K562 (cell line): Measurements from ENCODE around the gene CLDN25. TPM values are rescaled to one million over a fixed set of nuclear protein-coding genes. Genes with fewer than 3 reads are reported as not detected.

Experiments used
- ATAC-seq: fragments of 200-7000 bp; cut with Tn5 transposase; 3 replicates; pipeline ENCODE4 v1.9.1; 2020; ENCODE audit warnings: moderate library complexity
- BruUV-seq: library from RNA; stranded (reverse); fragments of 400-500 nt; replicated peaks from 2 replicates; lab custom pipeline; 2021; lab: Mats Ljungman, UMichigan
- CTCF ChIA-PET: fragments of 300-600 bp; formaldehyde crosslinking; extraction: SDS; loops from one replicate; lab custom pipeline; 2021; ENCODE audit warnings: low intra/inter-chr PET ratio; lab: Yijun Ruan, JAX
- POLR2A ChIA-PET: fragments of 300-600, 350-650 bp; sonication (Branson Sonifier 250); formaldehyde crosslinking; extraction: SDS; loops from one replicate; lab custom pipeline; 2021; ENCODE audit warnings: antibody characterized with exemption, inconsistent platforms; lab: Yijun Ruan, JAX
- DNase-seq, 4 experiments: peaks; one replicate each; pipeline versions ENCODE4 v3.0.0 to v3.0.0-alpha.2; 2011 to 2018; ENCODE audit warnings: low spot score in 3 of 4, mixed read lengths in 3 of 4; ENCODE audit errors: extremely low read depth in 1 of 4
- FAIRE-seq: peaks from 2 replicates; lab custom pipeline; 2011; peaks lifted over from hg19 to GRCh38; lab: Jason Lieb, UNC
- H2AFZ ChIP-seq: 2 replicates; pipeline ENCODE4 v1.6.0; 2011; ENCODE audit warnings: low read depth, low read length, control low read depth, inconsistent platforms
- H3K27ac ChIP-seq: fragments of 200-600 bp; 3 replicates; pipeline ENCODE4 v1.8.0; 2011; ENCODE audit warnings: low read depth, mild to moderate bottlenecking, control low read depth, inconsistent platforms, low read length, moderate library complexity, mixed read lengths; ENCODE audit errors: extremely low read depth
- H3K27me3 ChIP-seq, 2 experiments: fragments of 300-600 bp in 1 of 2; 2 replicates in 1 of 2; 3 replicates in 1 of 2; pipeline versions ENCODE4 v1.6.0 to v1.8.0; 2011; ENCODE audit warnings: inconsistent platforms in 2 of 2, low read length in 2 of 2, mild to moderate bottlenecking in 1 of 2, mixed read lengths in 1 of 2, moderate library complexity in 1 of 2; ENCODE audit not compliant: control insufficient read depth in 2 of 2, insufficient read depth in 2 of 2
- H3K36me3 ChIP-seq: fragments of 300-600 bp; 3 replicates; pipeline ENCODE4 v1.8.0; 2011; ENCODE audit warnings: mild to moderate bottlenecking, low read length, inconsistent platforms; ENCODE audit not compliant: control insufficient read depth, insufficient read depth
- H3K4me1 ChIP-seq, 2 experiments: fragments of 200-600 bp in 1 of 2; replicated peaks in 1 of 2; 2 replicates in 1 of 2; 3 replicates in 1 of 2; pipeline versions ENCODE4 v1.5.1 to v1.8.0; 2011; ENCODE audit warnings: inconsistent platforms in 2 of 2, low read length in 2 of 2, mild to moderate bottlenecking in 1 of 2, mixed read lengths in 1 of 2, moderate library complexity in 1 of 2; ENCODE audit not compliant: control insufficient read depth in 2 of 2, insufficient read depth in 2 of 2
- H3K4me2 ChIP-seq: 2 replicates; pipeline ENCODE4 v1.6.1; 2011; ENCODE audit warnings: low read length, control low read depth, inconsistent platforms, mixed read lengths; ENCODE audit not compliant: insufficient read depth
- H3K4me3 ChIP-seq: fragments of 200-600 bp; sonication (generic), shearing (Covaris generic); 2 replicates; pipeline ENCODE4 v1.5.1; 2016; ENCODE audit warnings: control low read depth, inconsistent platforms
- H3K79me2 ChIP-seq: fragments of 200-600 bp; 3 replicates; pipeline ENCODE4 v1.8.0; 2011; ENCODE audit warnings: low read length, inconsistent platforms; ENCODE audit not compliant: control insufficient read depth, insufficient read depth
- H3K9ac ChIP-seq, 2 experiments: 2 replicates each; pipeline versions ENCODE4 v1.6.0 to v1.6.1; 2011; ENCODE audit warnings: low read depth in 2 of 2, low read length in 2 of 2, control low read depth in 1 of 2, inconsistent platforms in 1 of 2, mild to moderate bottlenecking in 1 of 2, mixed read lengths in 1 of 2; ENCODE audit not compliant: insufficient read depth in 1 of 2
- H3K9me1 ChIP-seq: one replicate; pipeline ENCODE4 v1.6.0; 2011; ENCODE audit warnings: inconsistent platforms, mild to moderate bottlenecking, low read length, moderate library complexity; ENCODE audit not compliant: control insufficient read depth, insufficient read depth
- H3K9me3 ChIP-seq: replicated peaks from 2 replicates; pipeline ENCODE4 v1.5.1; 2011; ENCODE audit warnings: low read depth, low read length, inconsistent platforms; ENCODE audit not compliant: control insufficient read depth, insufficient read depth
- H4K20me1 ChIP-seq: replicated peaks from 2 replicates; pipeline ENCODE4 v1.6.1; 2011; ENCODE audit warnings: low read length, inconsistent platforms, mixed read lengths; ENCODE audit not compliant: control insufficient read depth, insufficient read depth
- BMI1 ChIP-seq: fragments of 150-350 bp; IDR thresholded peaks from 2 replicates; pipeline ENCODE4 v1.6.1; 2014; ENCODE audit warnings: low read length
- GTF2B ChIP-seq: IDR thresholded peaks from 2 replicates; pipeline ENCODE4 v1.6.1; 2011; ENCODE audit not compliant: insufficient read length; ENCODE audit errors: extremely low read depth
- ZFP1 ChIP-seq: fragments of 450-650 bp; formaldehyde crosslinking; IDR thresholded peaks from 2 replicates; pipeline ENCODE4 v1.4.0; 2020; ENCODE audit warnings: mild to moderate bottlenecking, mixed read lengths
- WGBS: fragments of 100-300 bp; shearing (Covaris generic); methylation state at CpG from one replicate; pipeline ENCODE4 v1.1.6; 2016; ENCODE audit warnings: low coverage, mixed read lengths; ENCODE audit not compliant: insufficient coverage; ENCODE audit errors: missing lambda C conversion rate; 5-methylcytosine and 5-hydroxymethylcytosine counted together
- in situ Hi-C: fragments of 300-500 bp; cut with MboI; formaldehyde crosslinking; loops from 4 replicates; pipeline ENCODE4 v1.15.0; 2018; ENCODE audit warnings: inconsistent platforms, mixed read lengths
- intact Hi-C: fragments of 100-400 bp; cut with micrococcal nuclease; formaldehyde crosslinking; loops from 2 replicates; pipeline ENCODE4 v1.14.2; 2022
- polyA plus RNA-seq, 8 experiments: library from polyadenylated mRNA; depleted of rRNA in 4 of 8; stranded (reverse) in 5 of 8; unstranded in 3 of 8; fragments of >200 nt; fragmentation: Nextera tagmentation in 2 of 8; fragmentation: Illumina TruSeq in 1 of 8; extraction: Ambion mirVana in 2 of 8; extraction: Trizol in 1 of 8; gene quantifications; 2 replicates each; pipeline versions ENCODE4 v1.2.1 to v1.2.3, GENCODE V29; 2011 to 2014; ENCODE audit warnings: inconsistent platforms in 1 of 8, missing spikeins in 1 of 8
- total RNA-seq, 7 experiments: library from RNA; depleted of rRNA in 6 of 7; stranded (reverse); fragments of >200 nt in 6 of 7; fragmentation: Illumina TruSeq in 2 of 7; extraction: Trizol in 2 of 7; gene quantifications; 2 replicates each; pipeline versions ENCODE4 v1.2.1 to v1.2.3, GENCODE V29; 2011 to 2021; ENCODE audit warnings: low replicate concordance in 1 of 7
- TF ChIP-seq, protein P1 (sequence below): fragments of 250-450 bp; sonication (Bioruptor Pico); IDR thresholded peaks from 2 replicates; pipeline ENCODE4 v1.4.0; 2020; ENCODE audit warnings: mild to moderate bottlenecking, moderate library complexity

CLDN25 gene
- total and polyA plus RNA-seq, 9 of the 15 experiments (the other 6 are each of a cell fraction or from before 2014, with no cell fraction given): not detected

GRCh38 chr11:113778111-113778910 is 1.3 kb upstream of the CLDN25 start (continued):
- TF ChIP-seq, protein P1, sequence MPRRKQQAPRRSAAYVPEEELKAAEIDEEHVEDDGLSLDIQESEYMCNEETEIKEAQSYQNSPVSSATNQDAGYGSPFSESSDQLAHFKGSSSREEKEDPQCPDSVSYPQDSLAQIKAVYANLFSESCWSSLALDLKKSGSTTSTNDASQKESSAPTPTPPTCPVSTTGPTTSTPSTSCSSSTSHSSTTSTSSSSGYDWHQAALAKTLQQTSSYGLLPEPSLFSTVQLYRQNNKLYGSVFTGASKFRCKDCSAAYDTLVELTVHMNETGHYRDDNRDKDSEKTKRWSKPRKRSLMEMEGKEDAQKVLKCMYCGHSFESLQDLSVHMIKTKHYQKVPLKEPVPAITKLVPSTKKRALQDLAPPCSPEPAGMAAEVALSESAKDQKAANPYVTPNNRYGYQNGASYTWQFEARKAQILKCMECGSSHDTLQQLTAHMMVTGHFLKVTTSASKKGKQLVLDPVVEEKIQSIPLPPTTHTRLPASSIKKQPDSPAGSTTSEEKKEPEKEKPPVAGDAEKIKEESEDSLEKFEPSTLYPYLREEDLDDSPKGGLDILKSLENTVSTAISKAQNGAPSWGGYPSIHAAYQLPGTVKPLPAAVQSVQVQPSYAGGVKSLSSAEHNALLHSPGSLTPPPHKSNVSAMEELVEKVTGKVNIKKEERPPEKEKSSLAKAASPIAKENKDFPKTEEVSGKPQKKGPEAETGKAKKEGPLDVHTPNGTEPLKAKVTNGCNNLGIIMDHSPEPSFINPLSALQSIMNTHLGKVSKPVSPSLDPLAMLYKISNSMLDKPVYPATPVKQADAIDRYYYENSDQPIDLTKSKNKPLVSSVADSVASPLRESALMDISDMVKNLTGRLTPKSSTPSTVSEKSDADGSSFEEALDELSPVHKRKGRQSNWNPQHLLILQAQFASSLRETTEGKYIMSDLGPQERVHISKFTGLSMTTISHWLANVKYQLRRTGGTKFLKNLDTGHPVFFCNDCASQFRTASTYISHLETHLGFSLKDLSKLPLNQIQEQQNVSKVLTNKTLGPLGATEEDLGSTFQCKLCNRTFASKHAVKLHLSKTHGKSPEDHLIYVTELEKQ (CRISPR knock-in tag): no peak
- no peak for TF ChIP-seq GTF2B
- TF ChIP-seq BMI1: no peak

- Histone ChIP-seq H3K9me1 (no peaks in the 10 kb centered on the region), H4K20me1 (no peaks in the 10 kb centered on the region), H3K9me3 (no peaks in the 10 kb centered on the region), H3K9ac (no peak overlapping the region), H3K4me3 (no peak overlapping the region), H3K4me1 (no peaks in the 10 kb centered on the region; a peak in 1 of 5 replicates), H3K27ac (no peak overlapping the region)
- 2% methylated on average over 5 of the region's 5 CpGs for WGBS
- BruUV-seq: no TSS peak
- CTCF ChIA-PET: no interaction called here
- intact Hi-C loops: no loop called here
- no peak for TF ChIP-seq ZFP1 (CRISPR knock-in tag)
- TF ChIP-seq, all 486 proteins: peak for 0
- Histone ChIP-seq H3K79me2 (no peaks in the 10 kb centered on the region), H2AFZ (no peak overlapping the region), H3K36me3 (no peaks in the 10 kb centered on the region), H3K4me2 (no peak overlapping the region), H3K27me3 (peaks cover 27 to 42% of the 10 kb centered on the region in 2 experiments)
- ATAC-seq: no peak
- FAIRE-seq: no peak
- no peak for DNase-seq
- POLR2A ChIA-PET: interaction anchor here (0.6 to 1.3 kb wide), 6 partner anchors 8 to 199 kb away, joined by 3 to 4 read pairs (median 3); partner anchors contain the start of gene ZW10
- in situ Hi-C loops: no loop called here
Measured at GRCh38 chr11:113781682-113782081, 2.1 kb downstream of the CLDN25 start.
